ENCODE results near the gene DOC2B. TPM values are rescaled to one million over a fixed set of nuclear protein-coding genes. Genes with fewer than 3 reads are reported as not detected.
"Not testable (repeated sequence)": the region's sequence is repeated elsewhere in the genome, so short reads cannot be mapped to it uniquely, and the experiment has no call there.

DOC2B gene
- total and polyA plus RNA-seq, 9 of the 15 experiments (the other 6 are each of a cell fraction or from before 2014, with no cell fraction given) = 0.02 TPM; not detected in 8

- no peak for TF ChIP-seq TSC22D4 (tag; IDR thresholded peaks at IDR 0.05)
- no peak for TF ChIP-seq BRD4 (IDR thresholded peaks at IDR 0.05)
- no peak for TF ChIP-seq NFE2L1 (tag; IDR thresholded peaks at IDR 0.05; ENCODE audit: borderline replicate concordance, low read depth)
- no peak for TF ChIP-seq SIRT6 (IDR thresholded peaks at IDR 0.05; ENCODE audit: low read depth, low read length)
- no peak for TF ChIP-seq DIDO1 (tag; IDR thresholded peaks at IDR 0.05; ENCODE audit: low read depth)
- TF ChIP-seq HDAC6 (IDR thresholded peaks at IDR 0.05; ENCODE audit: low read depth, low read length) = no peak
- no peak for TF ChIP-seq HES1 (IDR thresholded peaks at IDR 0.05; ENCODE audit: low read depth)
- no peak for TF ChIP-seq TCF7L2 (IDR thresholded peaks at IDR 0.05; ENCODE audit: low read depth, low read length)
- no peak for TF ChIP-seq ZBTB12 (CRISPR knock-in tag; IDR thresholded peaks at IDR 0.05)
- TF ChIP-seq ZSCAN29 (IDR thresholded peaks at IDR 0.05) = no peak
- TF ChIP-seq CBX1 (IDR thresholded peaks at IDR 0.05; ENCODE audit: low read depth) = no peak
- TF ChIP-seq TAF15 (IDR thresholded peaks at IDR 0.05; ENCODE audit: low read depth, low read length) = no peak
- TF ChIP-seq MTA2 (IDR thresholded peaks at IDR 0.05; ENCODE audit: low read depth) = no peak
- no peak for TF ChIP-seq RFX7 (CRISPR knock-in tag; IDR thresholded peaks at IDR 0.05)
- TF ChIP-seq NFRKB (IDR thresholded peaks at IDR 0.05; ENCODE audit: low read depth) = no peak
- 0% methylated on average over 3 of the region's 6 CpGs for whole genome bisulfite sequencing (ENCODE audit: insufficient coverage, low coverage, missing lambda C conversion rate)
- no peaks in the 10 kb centered on the region for H3K9me3 ChIP-seq (replicated peaks; ENCODE audit: control insufficient read depth, insufficient read depth, low read depth, low read length)
- no peak for FAIRE-seq
- BruUV-seq (replicated peaks) = no TSS peak
- H3K27ac ChIP-seq (ENCODE audit: extremely low read depth, low read depth, low read length) = no peak overlapping the region
- no peaks in the 10 kb centered on the region for H3K9me1 ChIP-seq (ENCODE audit: control insufficient read depth, insufficient read depth, low read length)
- DNase-seq (ENCODE audit: extremely low read depth in 1 of 4, low spot score in 3 of 4) = no peak
- H3K9ac ChIP-seq (ENCODE audit: insufficient read depth in 1 of 2, low read depth in 2 of 2, low read length in 2 of 2) = no peak overlapping the region
- H3K79me2 ChIP-seq (ENCODE audit: control insufficient read depth, insufficient read depth, low read length) = no peaks in the 10 kb centered on the region
- H4K20me1 ChIP-seq (replicated peaks; ENCODE audit: control insufficient read depth, insufficient read depth, low read length) = no peaks in the 10 kb centered on the region
- POLR2A ChIA-PET = no interaction called here
- no peak overlapping the region for H3K4me2 ChIP-seq (ENCODE audit: insufficient read depth, low read length)
- no peak for ATAC-seq
- H3K4me3 ChIP-seq = no peak overlapping the region
- CTCF ChIA-PET (ENCODE audit: low intra/inter-chr PET ratio) = no interaction called here
- in situ Hi-C loops (cut with MboI) = no loop called here
- no peaks in the 10 kb centered on the region for H3K4me1 ChIP-seq (replicated peaks in 1 of 2; ENCODE audit: control insufficient read depth in 2 of 2, insufficient read depth in 2 of 2, low read length in 2 of 2)
- intact Hi-C loops (cut with micrococcal nuclease) = no loop called here
- peaks cover 0 to 21% of the 10 kb centered on the region in 2 experiments; a peak in 2 of 5 replicates for H3K27me3 ChIP-seq (ENCODE audit: control insufficient read depth in 2 of 2, insufficient read depth in 2 of 2, low read length in 2 of 2)
- no peak overlapping the region for H2AFZ ChIP-seq (ENCODE audit: low read depth, low read length)
- H3K36me3 ChIP-seq (ENCODE audit: control insufficient read depth, insufficient read depth, low read length) = no peaks in the 10 kb centered on the region
Measured at GRCh38 chr17:170130-170670, 11.2 kb downstream of the DOC2B start.

- H2AFZ ChIP-seq (ENCODE audit: low read depth, low read length); ATAC-seq; H3K9me3 ChIP-seq (replicated peaks; ENCODE audit: control insufficient read depth, insufficient read depth, low read depth, low read length); BruUV-seq (replicated peaks); H3K27ac ChIP-seq (ENCODE audit: extremely low read depth, low read depth, low read length); H3K9me1 ChIP-seq (ENCODE audit: control insufficient read depth, insufficient read depth, low read length); CTCF ChIA-PET (ENCODE audit: low intra/inter-chr PET ratio); H3K36me3 ChIP-seq (ENCODE audit: control insufficient read depth, insufficient read depth, low read length); H3K79me2 ChIP-seq (ENCODE audit: control insufficient read depth, insufficient read depth, low read length); in situ Hi-C loops (cut with MboI); DNase-seq (ENCODE audit: extremely low read depth in 1 of 4, low spot score in 3 of 4); H3K4me3 ChIP-seq; intact Hi-C loops (cut with micrococcal nuclease); POLR2A ChIA-PET; H3K4me1 ChIP-seq (replicated peaks in 1 of 2; ENCODE audit: control insufficient read depth in 2 of 2, insufficient read depth in 2 of 2, low read length in 2 of 2); H4K20me1 ChIP-seq (replicated peaks; ENCODE audit: control insufficient read depth, insufficient read depth, low read length); FAIRE-seq; H3K9ac ChIP-seq (ENCODE audit: insufficient read depth in 1 of 2, low read depth in 2 of 2, low read length in 2 of 2); H3K4me2 ChIP-seq (ENCODE audit: insufficient read depth, low read length): not testable (repeated sequence)
- WGBS (ENCODE audit: insufficient coverage, low coverage, missing lambda C conversion rate) = 8% methylated on average over 9 of the region's 11 CpGs
- peaks cover 0 to 12% of the 10 kb centered on the region in 2 experiments; a peak in 2 of 5 replicates for H3K27me3 ChIP-seq (ENCODE audit: control insufficient read depth in 2 of 2, insufficient read depth in 2 of 2, low read length in 2 of 2)
Measured at GRCh38 chr17:168614-169013, 12.8 kb downstream of the DOC2B start.
